Ovary (tissue), 9 donors: Measurements from ENCODE around the gene ZBTB9. TPM values are rescaled to one million over a fixed set of nuclear protein-coding genes. Genes with fewer than 3 reads are reported as not detected.
"Not testable (repeated sequence)": the region's sequence is repeated elsewhere in the genome, so short reads cannot be mapped to it uniquely, and the experiment has no call there.

Experiments
- DNase-seq, 5 donors: peaks; one replicate each; pipeline ENCODE4 v3.0.0-alpha.2; 2019 to 2020
- H3K27ac ChIP-seq, 2 donors: fragments of 200-600 bp; one replicate each; pipeline versions ENCODE4 v1.5.1 to v1.8.0; 2019 to 2022
- H3K27me3 ChIP-seq: fragments of 200-600 bp; one replicate; pipeline ENCODE4 v1.8.0; 2022
- H3K36me3 ChIP-seq: fragments of 200-600 bp; sonication (generic); one replicate; pipeline ENCODE4 v1.5.1; 2019
- H3K4me1 ChIP-seq: one replicate; pipeline ENCODE4 v1.8.1; 2013; ENCODE audit warnings: mild to moderate bottlenecking, moderate library complexity; ENCODE audit not compliant: insufficient read depth
- H3K4me3 ChIP-seq: fragments of 200-600 bp; sonication (generic); one replicate; pipeline ENCODE4 v1.5.1; 2017
- H3K9me3 ChIP-seq, 2 donors: fragments of 200-600 bp in 1 of 2; sonication (generic) in 1 of 2; one replicate each; pipeline versions ENCODE4 v1.5.1 to v1.8.1; 2013 to 2019; ENCODE audit warnings: mild to moderate bottlenecking in 1 of 2, moderate library complexity in 1 of 2
- CTCF ChIP-seq, 3 donors: fragments of 450-650 bp in 2 of 3; fragments of 200-600 bp in 1 of 3; IDR thresholded peaks; one replicate each; pipeline versions ENCODE4 v1.5.1 to v1.8.0; 2016 to 2022; ENCODE audit warnings: antibody characterized with exemption in 3 of 3, mild to moderate bottlenecking in 1 of 3
- EP300 ChIP-seq: sonication (generic); formaldehyde crosslinking; IDR thresholded peaks from one replicate; pipeline ENCODE4 v1.6.1; 2017; ENCODE audit warnings: antibody characterized with exemption
- POLR2A ChIP-seq: fragments of 450-650 bp; IDR thresholded peaks from one replicate; pipeline ENCODE4 v1.6.1; 2017; ENCODE audit warnings: antibody characterized with exemption, mild to moderate bottlenecking, moderate library complexity
- WGBS, 3 donors: extraction: QIAGEN DNeasy Blood & Tissue Kit in 1 of 3; methylation state at CpG; one replicate each; pipeline versions ENCODE4 v1.1.5 to v1.1.7; 2013 to 2017; 5-methylcytosine and 5-hydroxymethylcytosine counted together
- intact Hi-C, 4 donors: fragments of 100-400 bp; cut with DNase I; formaldehyde crosslinking; loops; one replicate each; pipeline versions ENCODE4 v1.11.0 to v1.15.1; 2022 to 2023
- polyA plus RNA-seq, 2 donors: library from polyadenylated mRNA; stranded (reverse); fragments of 200-250 nt in 1 of 2; fragments of 350-450 nt in 1 of 2; fragmentation: Illumina TruSeq in 1 of 2; extraction: RNeasy Lipid Tissue Mini Kit (QIAGEN cat#74804) in 1 of 2; gene quantifications; one replicate each; pipeline ENCODE4 v1.2.3, GENCODE V29; 2013 to 2014
- total RNA-seq, 7 donors: library from RNA; depleted of rRNA in 2 of 7; stranded (reverse); fragments of >200 nt in 2 of 7; fragmentation: NEBNext Ultra II Directional in 3 of 7; extraction: Animal tissue kit (Norgen Biotek cat#: 25700) in 3 of 7; gene quantifications; one replicate each; pipeline versions ENCODE4 v1.1.0 to v1.2.4, GENCODE V29; 2016 to 2023
- donor health status: DM: no; HTN: no; CAD: no; lungs with moderate emphysema.
- donor health status: DM: no; HTN: no; CAD: no.
- donor health status: Bipolar disorder and iron deficiency.
- donor health status: DM: yes; HTN: yes; CAD: no.
- donor health status: DM: no; HTN: no; CAD: no.
- donor health status: DM: yes; HTN: yes; CAD: no.

The ZBTB9 gene
- total and polyA plus RNA-seq, 9 donors: 2.4 to 13.5 (median 8.8) TPM

GRCh38 chr6:33469661-33470060, 15.3 kb downstream of the ZBTB9 start:
- no peak for TF ChIP-seq POLR2A
- no peak for TF ChIP-seq EP300
- TF ChIP-seq CTCF (IDR thresholded peaks at IDR 0.05): no peak
- H3K4me1 ChIP-seq: no peaks in the 10 kb centered on the region
- H3K9me3 ChIP-seq: no peaks in the 10 kb centered on the region
- WGBS, 3 donors: 74 to 87% (median 81%) methylated on average over 3 of the region's 3 CpGs
- H3K36me3 ChIP-seq: no peaks in the 10 kb centered on the region
- no peak for DNase-seq
- no peak overlapping the region for H3K27ac ChIP-seq
- H3K4me3 ChIP-seq: no peak overlapping the region
- intact Hi-C loops: no loop called here
- no peaks in the 10 kb centered on the region for H3K27me3 ChIP-seq

- no peak overlapping the region for H3K27ac ChIP-seq
- intact Hi-C loops: no loop called here
- no peak for TF ChIP-seq EP300
- TF ChIP-seq CTCF (IDR thresholded peaks at IDR 0.05): no peak
- TF ChIP-seq POLR2A: no peak
- H3K36me3 ChIP-seq: no peaks in the 10 kb centered on the region
- DNase-seq: no peak
- H3K4me1 ChIP-seq: no peaks in the 10 kb centered on the region
- H3K27me3 ChIP-seq: no peaks in the 10 kb centered on the region
- 45 to 69% (median 64%) methylated on average over 3 of the region's 3 CpGs for WGBS, 3 donors
- no peaks in the 10 kb centered on the region for H3K9me3 ChIP-seq
- no peak overlapping the region for H3K4me3 ChIP-seq
Observed at GRCh38 chr6:33477864-33478263, 23.5 kb downstream of the ZBTB9 start.

GRCh38 chr6:33481192-33481591, 26.8 kb downstream of the ZBTB9 start:
- Histone ChIP-seq H3K27me3 (no peaks in the 10 kb centered on the region), H3K4me1 (no peaks in the 10 kb centered on the region), H3K36me3 (no peaks in the 10 kb centered on the region), H3K4me3 (no peak overlapping the region), H3K9me3 (no peaks in the 10 kb centered on the region), H3K27ac (no peak overlapping the region)
- no peak for TF ChIP-seq EP300
- no peak for DNase-seq
- intact Hi-C loops: no loop called here
- WGBS, 3 donors: 59 to 68% (median 63%) methylated on average over 1 of the region's 1 CpG

- H3K9me3 ChIP-seq, H3K27ac ChIP-seq, H3K27me3 ChIP-seq, H3K4me3 ChIP-seq, intact Hi-C loops, H3K36me3 ChIP-seq, H3K4me1 ChIP-seq, DNase-seq: not testable (repeated sequence)
- 88 to 94% (median 92%) methylated on average over 5 of the region's 5 CpGs for WGBS, 3 donors
Observed at GRCh38 chr6:33482620-33483019, 28.2 kb downstream of the ZBTB9 start.

GRCh38 chr6:33483678-33484077, 29.3 kb downstream of the ZBTB9 start:
- DNase-seq: no peak
- TF ChIP-seq CTCF (IDR thresholded peaks at IDR 0.05): no peak
- no peak for TF ChIP-seq EP300
- no peak for TF ChIP-seq POLR2A
- no peaks in the 10 kb centered on the region for H3K36me3 ChIP-seq
- no peaks in the 10 kb centered on the region for H3K27me3 ChIP-seq
- H3K4me3 ChIP-seq: no peak overlapping the region
- WGBS, 3 donors: 55 to 66% (median 65%) methylated on average over 3 of the region's 3 CpGs
- intact Hi-C loops: no loop called here
- H3K4me1 ChIP-seq: no peaks in the 10 kb centered on the region
- no peak overlapping the region for H3K27ac ChIP-seq
- no peaks in the 10 kb centered on the region for H3K9me3 ChIP-seq

- H3K27ac ChIP-seq, H3K36me3 ChIP-seq, H3K27me3 ChIP-seq, intact Hi-C loops, H3K9me3 ChIP-seq, H3K4me1 ChIP-seq, DNase-seq, H3K4me3 ChIP-seq: not testable (repeated sequence)
- WGBS, 3 donors: 63 to 93% (median 78%) methylated on average over 3 to 4 of the region's 6 CpGs
Observed at GRCh38 chr6:33484673-33485262, 30.4 kb downstream of the ZBTB9 start.

GRCh38 chr6:33485680-33486079, 31.3 kb downstream of the ZBTB9 start:
- intact Hi-C loops, DNase-seq, H3K27me3 ChIP-seq, H3K9me3 ChIP-seq, H3K36me3 ChIP-seq, H3K27ac ChIP-seq, H3K4me3 ChIP-seq, H3K4me1 ChIP-seq: not testable (repeated sequence)
- 87 to 90% (median 88%) methylated on average over 11 to 25 of the region's 25 CpGs for WGBS, 3 donors
